ENCODE measurements around the gene NXPH1. TPM values are rescaled to one million over a fixed set of nuclear protein-coding genes. Genes with fewer than 3 reads are reported as not detected.
A peak's percentile ranks its signal among the peaks of the same experiment; 100 is the strongest.

Gene NXPH1
- total and polyA plus RNA-seq, 9 of the 15 experiments (the other 6 are each of a cell fraction or from before 2014, with no cell fraction given), result 0.16 TPM; not detected in 8

DNA sequence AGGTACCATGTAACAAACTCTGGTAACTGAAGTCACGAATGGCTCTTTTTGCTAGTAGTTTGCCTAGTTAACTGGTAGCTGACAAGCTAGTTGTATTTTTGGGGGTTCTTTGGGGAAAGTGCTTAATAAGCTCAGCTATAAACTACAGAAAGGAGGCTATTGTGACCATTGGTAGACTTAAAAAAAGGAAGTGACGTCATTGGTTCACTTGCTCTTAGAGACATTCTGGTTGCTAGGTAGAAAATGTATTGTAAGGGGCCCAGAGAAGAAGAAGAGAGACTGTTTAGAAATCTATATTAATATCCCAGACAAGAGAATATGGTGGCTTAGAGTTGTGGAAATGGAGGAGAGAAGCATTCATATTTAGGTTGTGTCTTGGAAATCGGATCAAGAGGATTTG is 103.0 kb downstream of the NXPH1 start:
- BruUV-seq (replicated peaks), result no TSS peak
- TF ChIP-seq SPI1 (IDR thresholded peaks at IDR 0.05; ENCODE audit: borderline replicate concordance, low read depth, low read length) (0 out of 2 replicates have a peak, but pooled peaks have one; percentile 12), ATF7 (IDR thresholded peaks at IDR 0.05) (peak; percentile 77; the same call in 1 of the 2 replicates), ATF1 (CRISPR knock-in tag; IDR thresholded peaks at IDR 0.05) (no peak), ATF1 (tag; IDR thresholded peaks at IDR 0.05) (peak; percentile 47), ZKSCAN3 (CRISPR knock-in tag; IDR thresholded peaks at IDR 0.05) (no peak), ZNF140 (CRISPR knock-in tag; IDR thresholded peaks at IDR 0.05) (no peak)
- TF ChIP-seq, protein P1, sequence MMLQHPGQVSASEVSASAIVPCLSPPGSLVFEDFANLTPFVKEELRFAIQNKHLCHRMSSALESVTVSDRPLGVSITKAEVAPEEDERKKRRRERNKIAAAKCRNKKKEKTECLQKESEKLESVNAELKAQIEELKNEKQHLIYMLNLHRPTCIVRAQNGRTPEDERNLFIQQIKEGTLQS (IDR thresholded peaks at IDR 0.05), result peak; percentile 57
- TF ChIP-seq, protein P1 (CRISPR knock-in tag; conservative IDR thresholded peaks at IDR 0.05), result no peak
- TF ChIP-seq, protein P2, sequence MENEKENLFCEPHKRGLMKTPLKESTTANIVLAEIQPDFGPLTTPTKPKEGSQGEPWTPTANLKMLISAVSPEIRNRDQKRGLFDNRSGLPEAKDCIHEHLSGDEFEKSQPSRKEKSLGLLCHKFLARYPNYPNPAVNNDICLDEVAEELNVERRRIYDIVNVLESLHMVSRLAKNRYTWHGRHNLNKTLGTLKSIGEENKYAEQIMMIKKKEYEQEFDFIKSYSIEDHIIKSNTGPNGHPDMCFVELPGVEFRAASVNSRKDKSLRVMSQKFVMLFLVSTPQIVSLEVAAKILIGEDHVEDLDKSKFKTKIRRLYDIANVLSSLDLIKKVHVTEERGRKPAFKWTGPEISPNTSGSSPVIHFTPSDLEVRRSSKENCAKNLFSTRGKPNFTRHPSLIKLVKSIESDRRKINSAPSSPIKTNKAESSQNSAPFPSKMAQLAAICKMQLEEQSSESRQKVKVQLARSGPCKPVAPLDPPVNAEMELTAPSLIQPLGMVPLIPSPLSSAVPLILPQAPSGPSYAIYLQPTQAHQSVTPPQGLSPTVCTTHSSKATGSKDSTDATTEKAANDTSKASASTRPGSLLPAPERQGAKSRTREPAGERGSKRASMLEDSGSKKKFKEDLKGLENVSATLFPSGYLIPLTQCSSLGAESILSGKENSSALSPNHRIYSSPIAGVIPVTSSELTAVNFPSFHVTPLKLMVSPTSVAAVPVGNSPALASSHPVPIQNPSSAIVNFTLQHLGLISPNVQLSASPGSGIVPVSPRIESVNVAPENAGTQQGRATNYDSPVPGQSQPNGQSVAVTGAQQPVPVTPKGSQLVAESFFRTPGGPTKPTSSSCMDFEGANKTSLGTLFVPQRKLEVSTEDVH (IDR thresholded peaks at IDR 0.05; ENCODE audit: low read depth, partially characterized antibody), result no peak
- Histone ChIP-seq H3K4me2 (ENCODE audit: insufficient read depth, low read length) (no peak overlapping the region), H3K9me1 (ENCODE audit: control insufficient read depth, insufficient read depth, low read length) (no peaks in the 10 kb centered on the region), H3K9ac (ENCODE audit: insufficient read depth in 1 of 2, low read depth in 2 of 2, low read length in 2 of 2) (no peak overlapping the region), H3K4me1 (replicated peaks in 1 of 2; ENCODE audit: control insufficient read depth in 2 of 2, insufficient read depth in 2 of 2, low read length in 2 of 2) (no peaks in the 10 kb centered on the region), H2AFZ (ENCODE audit: low read depth, low read length) (no peak overlapping the region), H3K9me3 (replicated peaks; ENCODE audit: control insufficient read depth, insufficient read depth, low read depth, low read length) (no peaks in the 10 kb centered on the region), H3K79me2 (ENCODE audit: control insufficient read depth, insufficient read depth, low read length) (no peaks in the 10 kb centered on the region), H3K27me3 (ENCODE audit: control insufficient read depth in 2 of 2, insufficient read depth in 2 of 2, low read length in 2 of 2) (no peaks in the 10 kb centered on the region), H4K20me1 (replicated peaks; ENCODE audit: control insufficient read depth, insufficient read depth, low read length) (no peaks in the 10 kb centered on the region), H3K27ac (ENCODE audit: extremely low read depth, low read depth, low read length) (no peak overlapping the region), H3K36me3 (ENCODE audit: control insufficient read depth, insufficient read depth, low read length) (no peaks in the 10 kb centered on the region), H3K4me3 (no peak overlapping the region)
- intact Hi-C loops (cut with micrococcal nuclease) (no loop called here), in situ Hi-C loops (cut with MboI) (no loop called here)
- CTCF ChIA-PET (ENCODE audit: low intra/inter-chr PET ratio), result no interaction called here
- 0% methylated on average over 3 of the region's 3 CpGs for WGBS (ENCODE audit: insufficient coverage, low coverage, missing lambda C conversion rate)
- POLR2A ChIA-PET, result no interaction called here
- ATAC-seq (no peak), FAIRE-seq (no peak), DNase-seq (ENCODE audit: extremely low read depth in 1 of 4, low spot score in 3 of 4) (no peak)
